BJ (cell line): ENCODE results near the gene SBNO2. TPM values are rescaled to one million over a fixed set of nuclear protein-coding genes. Genes with fewer than 3 reads are reported as not detected.

ENCODE experiments used
- CTCF ChIA-PET: fragments of 350-600 bp; formaldehyde crosslinking; extraction: SDS; loops from one replicate; lab custom pipeline; 2021; ENCODE audit warnings: antibody characterized with exemption, inconsistent platforms; lab: Yijun Ruan, JAX
- POLR2A ChIA-PET: fragments of 300-600 bp; sonication (Branson Sonifier 250); formaldehyde crosslinking; extraction: SDS; loops from one replicate; lab custom pipeline; 2021; ENCODE audit warnings: antibody characterized with exemption; lab: Charles Lee
- DNase-seq: peaks from one replicate; pipeline ENCODE4 v3.0.0-alpha.2; 2011; ENCODE audit warnings: low read depth
- H3K27me3 ChIP-seq: 2 replicates; pipeline ENCODE4 v1.6.0; 2011; ENCODE audit warnings: low read length; ENCODE audit not compliant: control insufficient read depth, insufficient read depth
- H3K36me3 ChIP-seq: 2 replicates; pipeline ENCODE4 v1.5.1; 2011; ENCODE audit warnings: low read length; ENCODE audit not compliant: control insufficient read depth, insufficient read depth
- H3K4me3 ChIP-seq: 2 replicates; pipeline ENCODE4 v1.5.1; 2011; ENCODE audit warnings: low read depth, mild to moderate bottlenecking, control low read depth, low read length
- polyA plus RNA-seq: library from polyadenylated mRNA; depleted of rRNA; stranded (reverse); fragments of >200 nt; gene quantifications from 2 replicates; pipeline ENCODE4 v1.2.3, GENCODE V29; 2011
- TF ChIP-seq, protein P1 (sequence below): IDR thresholded peaks from 2 replicates; pipeline ENCODE4 v1.5.1; 2011; ENCODE audit warnings: low read depth, mild to moderate bottlenecking, control low read depth, inconsistent platforms, low read length, moderate library complexity; ENCODE audit not compliant: insufficient read depth

SBNO2 gene
- polyA plus RNA-seq, 1 experiment: 26.1 TPM

DNA sequence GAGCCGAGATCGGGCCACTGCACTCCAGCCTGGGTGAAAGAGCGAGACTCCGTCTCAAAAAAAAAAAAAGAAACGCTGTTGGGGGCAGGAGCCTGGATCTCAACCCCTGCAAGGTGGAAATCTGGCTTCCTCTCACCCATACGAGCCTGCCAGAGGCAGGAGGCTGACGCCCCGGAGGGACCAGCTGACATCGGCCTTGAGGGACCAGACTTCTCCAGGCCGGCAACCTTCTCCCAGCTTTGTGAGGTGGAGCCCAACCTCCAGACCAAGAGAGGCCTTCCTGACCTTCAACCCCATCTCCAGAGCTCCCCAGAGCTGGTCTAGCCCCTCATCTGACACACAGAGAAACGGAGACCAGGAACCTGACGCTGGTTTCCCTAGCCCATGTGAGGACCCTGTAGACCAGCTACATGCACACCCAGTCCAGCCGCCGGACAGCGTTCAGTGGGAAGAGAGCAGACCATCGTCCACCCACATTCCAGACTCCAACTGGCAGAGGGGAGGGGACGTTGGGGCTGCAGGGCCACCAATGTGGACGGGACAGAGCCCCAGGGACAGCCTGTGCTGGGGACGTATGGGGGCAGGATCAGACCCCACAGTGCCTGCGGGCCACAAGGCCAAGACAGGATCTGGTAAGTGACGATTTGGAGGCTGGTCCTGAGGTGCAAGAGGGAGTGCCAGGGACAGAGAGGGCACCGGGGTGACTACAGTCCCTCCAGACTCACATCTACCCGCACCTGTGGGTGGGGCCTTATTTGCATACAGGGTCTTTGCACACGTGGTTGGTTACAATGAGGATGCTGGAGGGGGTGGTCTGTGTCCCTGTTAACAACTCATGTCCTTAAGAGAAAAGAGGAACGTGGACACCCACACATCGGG, 11.4 kb downstream of the SBNO2 start:
- Histone ChIP-seq H3K4me3 (no peak overlapping the region), H3K36me3 (peaks cover 19% of the 10 kb centered on the region), H3K27me3 (no peaks in the 10 kb centered on the region)
- ChIA-PET CTCF (interaction anchor here (0.6 kb wide), 1 partner anchor 676 kb away, joined by 4 read pairs; no protein-coding TSS in a partner anchor), POLR2A (no interaction called here)
- DNase-seq: no peak
- TF ChIP-seq, protein P1, sequence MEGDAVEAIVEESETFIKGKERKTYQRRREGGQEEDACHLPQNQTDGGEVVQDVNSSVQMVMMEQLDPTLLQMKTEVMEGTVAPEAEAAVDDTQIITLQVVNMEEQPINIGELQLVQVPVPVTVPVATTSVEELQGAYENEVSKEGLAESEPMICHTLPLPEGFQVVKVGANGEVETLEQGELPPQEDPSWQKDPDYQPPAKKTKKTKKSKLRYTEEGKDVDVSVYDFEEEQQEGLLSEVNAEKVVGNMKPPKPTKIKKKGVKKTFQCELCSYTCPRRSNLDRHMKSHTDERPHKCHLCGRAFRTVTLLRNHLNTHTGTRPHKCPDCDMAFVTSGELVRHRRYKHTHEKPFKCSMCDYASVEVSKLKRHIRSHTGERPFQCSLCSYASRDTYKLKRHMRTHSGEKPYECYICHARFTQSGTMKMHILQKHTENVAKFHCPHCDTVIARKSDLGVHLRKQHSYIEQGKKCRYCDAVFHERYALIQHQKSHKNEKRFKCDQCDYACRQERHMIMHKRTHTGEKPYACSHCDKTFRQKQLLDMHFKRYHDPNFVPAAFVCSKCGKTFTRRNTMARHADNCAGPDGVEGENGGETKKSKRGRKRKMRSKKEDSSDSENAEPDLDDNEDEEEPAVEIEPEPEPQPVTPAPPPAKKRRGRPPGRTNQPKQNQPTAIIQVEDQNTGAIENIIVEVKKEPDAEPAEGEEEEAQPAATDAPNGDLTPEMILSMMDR: no peak

DNA sequence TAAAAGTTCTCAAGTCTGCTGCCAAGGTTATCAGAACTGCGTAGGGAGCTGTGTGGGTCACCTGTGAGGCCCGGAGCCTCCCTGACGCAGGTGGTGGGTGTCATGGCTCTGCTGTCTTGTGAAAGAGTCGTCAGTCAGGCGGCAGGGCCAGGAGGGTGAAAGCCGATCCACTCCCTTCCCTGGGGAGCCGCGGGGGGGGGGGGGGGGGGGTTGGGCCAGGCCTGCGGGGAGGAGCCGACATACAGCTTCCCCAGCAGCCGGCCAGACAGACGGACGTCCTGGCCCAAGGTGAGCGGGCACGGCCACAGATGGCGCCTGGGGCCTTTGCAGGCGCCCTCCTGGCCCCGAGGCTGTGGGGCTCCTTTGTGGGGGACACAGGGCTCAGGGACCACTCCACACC, 12.4 kb downstream of the SBNO2 start:
- no peaks in the 10 kb centered on the region for H3K27me3 ChIP-seq
- DNase-seq: no peak
- no peak overlapping the region for H3K4me3 ChIP-seq
- ChIA-PET CTCF (interaction anchor here (1.2 kb wide), 1 partner anchor 16 kb away, joined by 4 read pairs; no protein-coding TSS in a partner anchor), POLR2A (no interaction called here)
- TF ChIP-seq, protein P1: no peak
- peaks cover 15% of the 10 kb centered on the region for H3K36me3 ChIP-seq

DNA sequence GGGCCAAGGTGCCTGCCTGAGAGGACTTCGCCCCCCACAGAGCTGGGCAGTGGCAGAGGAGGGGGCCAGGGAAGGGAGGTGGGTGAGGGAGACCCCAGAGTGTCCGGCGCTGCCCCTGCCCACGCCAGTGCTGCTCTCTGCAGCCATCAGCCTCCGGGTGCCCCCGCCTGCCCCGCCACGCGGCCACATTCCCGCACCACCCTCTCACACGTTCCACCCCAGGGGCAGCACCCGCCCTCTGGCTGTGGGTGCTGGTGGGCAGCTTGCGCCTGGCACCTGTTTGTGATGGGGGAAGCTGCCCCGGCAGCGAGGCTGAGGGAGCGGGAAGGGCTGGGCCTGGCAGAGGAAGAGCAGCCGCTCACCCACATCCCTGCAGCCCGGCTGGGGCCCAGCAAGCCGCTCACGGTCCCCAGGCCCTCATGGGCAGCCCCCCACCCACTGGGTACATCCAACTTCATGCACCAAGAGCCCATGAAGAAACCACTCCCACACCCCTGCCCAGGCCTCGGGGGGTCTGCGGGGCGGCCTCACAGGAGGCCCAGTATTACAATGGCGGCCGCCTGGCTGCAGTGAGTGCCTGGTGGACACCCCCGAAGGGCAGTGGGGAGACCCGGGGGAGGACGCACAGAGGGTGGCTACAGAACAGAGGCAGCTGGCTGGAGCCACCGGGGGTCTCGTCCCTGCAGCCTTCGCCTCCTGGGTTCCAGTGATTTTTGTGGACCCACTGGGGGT, 14.0 kb downstream of the SBNO2 start:
- DNase-seq: no peak
- peaks cover 12% of the 10 kb centered on the region for H3K36me3 ChIP-seq
- H3K27me3 ChIP-seq: no peaks in the 10 kb centered on the region
- ChIA-PET POLR2A (no interaction called here), CTCF (no interaction called here)
- TF ChIP-seq, protein P1: no peak
- no peak overlapping the region for H3K4me3 ChIP-seq

DNA sequence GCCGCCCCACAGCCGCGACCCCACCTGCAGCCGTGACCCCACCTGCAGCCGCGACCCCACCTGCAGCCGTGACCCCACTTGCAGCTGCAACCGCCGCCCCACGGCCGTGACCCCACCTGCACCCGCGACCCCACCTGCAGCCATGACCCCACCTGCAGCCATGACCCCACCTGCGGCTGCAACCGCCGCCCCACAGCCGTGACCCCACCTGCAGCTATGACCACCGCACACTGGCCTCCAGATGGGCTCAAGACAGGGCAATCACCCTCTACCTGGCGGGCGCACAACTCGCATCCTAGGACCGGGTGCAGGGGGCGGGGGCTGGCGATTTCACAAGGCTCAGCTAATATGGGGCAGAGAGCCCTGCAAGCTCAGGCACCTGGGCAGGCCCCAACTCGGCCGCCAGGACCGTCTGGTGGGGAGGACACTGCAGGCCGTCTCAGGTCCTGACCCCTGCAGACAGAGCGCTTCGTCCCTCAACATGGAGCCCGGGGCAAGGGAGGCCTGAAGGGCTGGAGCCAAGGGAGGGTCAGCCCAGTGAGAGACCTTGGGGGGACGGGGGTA, 15.1 kb downstream of the SBNO2 start:
- DNase-seq: no peak
- H3K27me3 ChIP-seq: no peaks in the 10 kb centered on the region
- ChIA-PET CTCF (no interaction called here), POLR2A (no interaction called here)
- TF ChIP-seq, protein P1: no peak
- no peak overlapping the region for H3K4me3 ChIP-seq
- peaks cover 10% of the 10 kb centered on the region for H3K36me3 ChIP-seq
